ENCODE data around the gene DYRK3.

- no peak for TF ChIP-seq POLR2AphosphoS5 (IDR thresholded peaks at IDR 0.05)
- TF ChIP-seq POLR2A (IDR thresholded peaks at IDR 0.05) = no peak
- no peak for TF ChIP-seq CTCF (IDR thresholded peaks at IDR 0.05)
Observed at GRCh38 chr1:206656936-206657335, 21.6 kb downstream of the DYRK3 start.

Data from stomach (tissue), 4 donors.